MCF 10A (cell line): ENCODE measurements around the gene ZBTB48. TPM values are rescaled to one million over a fixed set of nuclear protein-coding genes. Genes with fewer than 3 reads are reported as not detected.

ENCODE experiments used
- BruUV-seq: library from RNA; stranded (reverse); fragments of 400-500 nt; replicated peaks from 2 replicates; lab custom pipeline; 2021; lab: Mats Ljungman, UMichigan
- CTCF ChIA-PET: fragments of 300-600 bp; sonication (Branson Sonifier 250); formaldehyde crosslinking; extraction: SDS; loops from one replicate; lab custom pipeline; 2021; ENCODE audit warnings: antibody characterized with exemption, inconsistent platforms; lab: Yijun Ruan, JAX
- POLR2A ChIA-PET: fragments of 300-600, 350-650 bp; sonication (Branson Sonifier 250); formaldehyde crosslinking; extraction: SDS; loops from one replicate; lab custom pipeline; 2020; ENCODE audit warnings: antibody characterized with exemption, inconsistent platforms; lab: Yijun Ruan, JAX
- DNase-seq: peaks from one replicate; pipeline ENCODE4 v3.0.0-alpha.2; 2018; ENCODE audit not compliant: unreplicated experiment
- H3K27ac Mint-ChIP-seq: one replicate; pipeline ENCODE4 v1.8.0; 2022; ENCODE audit warnings: mild to moderate bottlenecking, low read depth, mixed read lengths; ENCODE audit not compliant: unreplicated experiment
- H3K27me3 Mint-ChIP-seq: one replicate; pipeline ENCODE4 v1.8.0; 2022; ENCODE audit warnings: mixed read lengths; ENCODE audit not compliant: insufficient read depth, unreplicated experiment
- H3K36me3 Mint-ChIP-seq: one replicate; pipeline ENCODE4 v1.8.0; 2022; ENCODE audit warnings: mild to moderate bottlenecking, moderate library complexity, mixed read lengths; ENCODE audit not compliant: insufficient read depth, unreplicated experiment
- H3K4me1 Mint-ChIP-seq: one replicate; pipeline ENCODE4 v1.8.0; 2022; ENCODE audit warnings: mixed read lengths; ENCODE audit not compliant: insufficient read depth, unreplicated experiment
- H3K4me3 Mint-ChIP-seq: one replicate; pipeline ENCODE4 v1.8.0; 2022; ENCODE audit warnings: mild to moderate bottlenecking, moderate library complexity, mixed read lengths; ENCODE audit not compliant: unreplicated experiment
- H3K9me3 Mint-ChIP-seq: one replicate; pipeline ENCODE4 v1.8.0; 2022; ENCODE audit warnings: mixed read lengths; ENCODE audit not compliant: unreplicated experiment
- intact Hi-C: fragments of 100-400 bp; cut with micrococcal nuclease; formaldehyde crosslinking; loops from 2 replicates; pipeline ENCODE4 v1.14.1; 2022
- total RNA-seq: library from RNA; stranded (reverse); gene quantifications from 2 replicates; pipeline ENCODE4 v1.2.3, GENCODE V29; 2022
- TF ChIP-seq, protein P1 (sequence below): fragments of 200-600 bp; IDR thresholded peaks from one replicate; pipeline ENCODE4 v1.8.0; 2022; ENCODE audit warnings: antibody characterized with exemption, mild to moderate bottlenecking; ENCODE audit not compliant: unreplicated experiment

Gene ZBTB48
- total RNA-seq, 1 experiment from 2014 or later = 40.6 TPM

DNA sequence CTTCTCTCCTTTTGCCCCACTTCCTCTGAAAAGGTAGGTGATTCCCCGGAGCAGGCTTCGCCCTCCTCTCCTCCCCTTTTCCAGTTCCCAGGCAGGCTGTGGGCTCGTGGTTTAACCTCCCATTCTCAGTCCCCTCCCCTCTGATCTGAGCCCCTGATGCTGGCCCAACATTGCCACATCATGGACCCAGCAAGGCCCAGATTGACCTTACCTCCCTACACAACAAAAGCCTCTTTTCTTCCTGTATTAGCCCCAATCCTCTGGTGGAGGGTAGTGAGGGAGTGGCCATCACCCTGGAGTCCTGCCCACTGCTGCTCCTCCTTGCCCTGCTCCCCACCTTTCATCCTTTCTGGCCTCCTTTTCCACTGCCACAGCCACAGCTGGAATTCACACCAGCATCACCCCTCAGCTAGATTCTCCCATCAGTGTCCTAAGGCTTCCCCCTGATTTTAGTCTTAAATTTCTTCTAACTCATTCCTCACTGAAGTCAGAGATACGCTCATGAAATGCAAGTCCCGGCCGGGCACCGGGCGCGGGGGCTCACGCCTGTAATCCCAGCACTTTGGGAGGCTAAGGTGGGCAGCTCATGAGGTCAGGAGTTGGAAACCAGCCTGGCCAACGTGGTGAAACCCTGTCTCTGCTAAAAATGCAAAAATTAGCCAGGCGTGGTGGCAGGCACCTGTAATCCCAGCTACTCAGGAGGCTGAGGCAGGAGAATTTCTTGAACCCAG lies 7.0 kb upstream of the ZBTB48 start:
- POLR2A ChIA-PET = no interaction called here
- H3K27ac Mint-ChIP-seq = peak overlapping the region; percentile 13
- H3K36me3 Mint-ChIP-seq = no peaks in the 10 kb centered on the region
- no TSS peak for BruUV-seq
- CTCF ChIA-PET = interaction anchor here (0.6 to 3.2 kb wide), 3 partner anchors 14 to 326 kb away, joined by 3 to 8 read pairs (median 6); partner anchors contain the start of genes NOL9 and TAS1R1
- TF ChIP-seq, protein P1, sequence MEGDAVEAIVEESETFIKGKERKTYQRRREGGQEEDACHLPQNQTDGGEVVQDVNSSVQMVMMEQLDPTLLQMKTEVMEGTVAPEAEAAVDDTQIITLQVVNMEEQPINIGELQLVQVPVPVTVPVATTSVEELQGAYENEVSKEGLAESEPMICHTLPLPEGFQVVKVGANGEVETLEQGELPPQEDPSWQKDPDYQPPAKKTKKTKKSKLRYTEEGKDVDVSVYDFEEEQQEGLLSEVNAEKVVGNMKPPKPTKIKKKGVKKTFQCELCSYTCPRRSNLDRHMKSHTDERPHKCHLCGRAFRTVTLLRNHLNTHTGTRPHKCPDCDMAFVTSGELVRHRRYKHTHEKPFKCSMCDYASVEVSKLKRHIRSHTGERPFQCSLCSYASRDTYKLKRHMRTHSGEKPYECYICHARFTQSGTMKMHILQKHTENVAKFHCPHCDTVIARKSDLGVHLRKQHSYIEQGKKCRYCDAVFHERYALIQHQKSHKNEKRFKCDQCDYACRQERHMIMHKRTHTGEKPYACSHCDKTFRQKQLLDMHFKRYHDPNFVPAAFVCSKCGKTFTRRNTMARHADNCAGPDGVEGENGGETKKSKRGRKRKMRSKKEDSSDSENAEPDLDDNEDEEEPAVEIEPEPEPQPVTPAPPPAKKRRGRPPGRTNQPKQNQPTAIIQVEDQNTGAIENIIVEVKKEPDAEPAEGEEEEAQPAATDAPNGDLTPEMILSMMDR = no peak
- no peak overlapping the region for H3K4me3 Mint-ChIP-seq
- intact Hi-C loops = no loop called here
- H3K27me3 Mint-ChIP-seq = peaks cover 13% of the 10 kb centered on the region
- H3K4me1 Mint-ChIP-seq = no peaks in the 10 kb centered on the region
- no peak for DNase-seq
- H3K9me3 Mint-ChIP-seq = no peaks in the 10 kb centered on the region

- Mint-ChIP-seq H3K27me3 (peaks cover 6% of the 10 kb centered on the region), H3K27ac (no peak overlapping the region), H3K9me3 (no peaks in the 10 kb centered on the region), H3K4me3 (no peak overlapping the region), H3K4me1 (peaks cover 6% of the 10 kb centered on the region), H3K36me3 (no peaks in the 10 kb centered on the region)
- DNase-seq = no peak
- ChIA-PET CTCF (interaction anchor here (2.2 kb wide), 1 partner anchor 20 kb away, joined by 13 read pairs; the partner anchor contains the start of genes NOL9 and TAS1R1), POLR2A (no interaction called here)
- TF ChIP-seq, protein P1 = no peak
- intact Hi-C loops = no loop called here
- BruUV-seq = no TSS peak
Measured at GRCh38 chr1:6574025-6574620, 5.7 kb upstream of the ZBTB48 start.

DNA sequence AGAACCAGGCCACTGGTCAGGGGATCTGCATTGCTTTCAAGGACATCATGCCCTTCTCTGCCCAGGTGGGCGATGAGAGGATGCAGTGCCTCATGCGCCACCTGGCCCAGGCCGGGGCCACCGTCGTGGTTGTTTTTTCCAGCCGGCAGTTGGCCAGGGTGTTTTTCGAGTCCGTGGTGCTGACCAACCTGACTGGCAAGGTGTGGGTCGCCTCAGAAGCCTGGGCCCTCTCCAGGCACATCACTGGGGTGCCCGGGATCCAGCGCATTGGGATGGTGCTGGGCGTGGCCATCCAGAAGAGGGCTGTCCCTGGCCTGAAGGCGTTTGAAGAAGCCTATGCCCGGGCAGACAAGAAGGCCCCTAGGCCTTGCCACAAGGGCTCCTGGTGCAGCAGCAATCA lies 5.0 kb upstream of the ZBTB48 start:
- intact Hi-C loops = no loop called here
- Mint-ChIP-seq H3K9me3 (no peaks in the 10 kb centered on the region), H3K27ac (no peak overlapping the region), H3K27me3 (no peaks in the 10 kb centered on the region), H3K4me3 (no peak overlapping the region), H3K36me3 (no peaks in the 10 kb centered on the region), H3K4me1 (peaks cover 11% of the 10 kb centered on the region)
- TF ChIP-seq, protein P1 = no peak
- no TSS peak for BruUV-seq
- POLR2A ChIA-PET = interaction anchor here (1.0 kb wide), 1 partner anchor 26 kb away, joined by 3 read pairs; no protein-coding TSS in a partner anchor
- CTCF ChIA-PET = interaction anchor here (2.2 kb wide), 1 partner anchor 21 kb away, joined by 13 read pairs; the partner anchor contains the start of genes NOL9 and TAS1R1
- DNase-seq = no peak
